Measurements from ENCODE around the gene SYTL2.

DNA sequence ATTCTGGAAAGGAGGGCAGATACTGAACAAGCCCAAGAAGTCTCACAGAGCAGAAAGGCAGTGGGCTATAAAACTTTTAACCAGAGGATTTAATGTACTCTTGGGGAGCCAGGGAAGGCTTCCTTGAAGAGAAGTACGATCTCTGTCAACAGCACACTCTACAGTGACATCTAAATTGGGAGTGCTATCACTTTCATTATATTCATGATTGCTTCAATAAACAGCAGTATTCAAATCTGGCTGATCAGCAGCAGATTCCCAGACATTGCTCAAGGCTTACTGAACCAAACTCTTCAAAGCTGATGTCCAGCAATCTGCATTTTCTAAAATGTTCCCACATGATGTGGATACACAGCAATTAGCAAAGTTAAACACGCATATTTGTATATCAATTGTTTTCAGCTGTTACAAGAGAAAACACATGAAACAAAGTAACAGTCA, 44.2 kb downstream of the SYTL2 start:
- TF ChIP-seq, protein P1, sequence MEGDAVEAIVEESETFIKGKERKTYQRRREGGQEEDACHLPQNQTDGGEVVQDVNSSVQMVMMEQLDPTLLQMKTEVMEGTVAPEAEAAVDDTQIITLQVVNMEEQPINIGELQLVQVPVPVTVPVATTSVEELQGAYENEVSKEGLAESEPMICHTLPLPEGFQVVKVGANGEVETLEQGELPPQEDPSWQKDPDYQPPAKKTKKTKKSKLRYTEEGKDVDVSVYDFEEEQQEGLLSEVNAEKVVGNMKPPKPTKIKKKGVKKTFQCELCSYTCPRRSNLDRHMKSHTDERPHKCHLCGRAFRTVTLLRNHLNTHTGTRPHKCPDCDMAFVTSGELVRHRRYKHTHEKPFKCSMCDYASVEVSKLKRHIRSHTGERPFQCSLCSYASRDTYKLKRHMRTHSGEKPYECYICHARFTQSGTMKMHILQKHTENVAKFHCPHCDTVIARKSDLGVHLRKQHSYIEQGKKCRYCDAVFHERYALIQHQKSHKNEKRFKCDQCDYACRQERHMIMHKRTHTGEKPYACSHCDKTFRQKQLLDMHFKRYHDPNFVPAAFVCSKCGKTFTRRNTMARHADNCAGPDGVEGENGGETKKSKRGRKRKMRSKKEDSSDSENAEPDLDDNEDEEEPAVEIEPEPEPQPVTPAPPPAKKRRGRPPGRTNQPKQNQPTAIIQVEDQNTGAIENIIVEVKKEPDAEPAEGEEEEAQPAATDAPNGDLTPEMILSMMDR (conservative IDR thresholded peaks at IDR 0.05): no peak
- TF ChIP-seq ZFX (IDR thresholded peaks at IDR 0.05): no peak
